A549 (cell line): ENCODE data around the gene EIF5. TPM values are rescaled to one million over a fixed set of nuclear protein-coding genes. Genes with fewer than 3 reads are reported as not detected.

Experiments
- ATAC-seq, 2 experiments: fragments of 200-7000 bp in 1 of 2; fragments of >200 bp in 1 of 2; cut with Nextera tagmentation in 1 of 2; cut with Tn5 transposase in 1 of 2; 3 replicates each; pipeline versions ENCODE4 v1.8.0 to v1.9.1; 2018 to 2020; ENCODE audit warnings: mild to moderate bottlenecking in 1 of 2, moderate library complexity in 1 of 2
- CTCF ChIA-PET: fragments of 300-600 bp; sonication (Branson Sonifier 250); formaldehyde crosslinking; extraction: SDS; loops from one replicate; lab custom pipeline; 2021; ENCODE audit warnings: antibody characterized with exemption, inconsistent platforms; lab: Yijun Ruan, JAX
- POLR2A ChIA-PET: fragments of 350-600 bp; formaldehyde crosslinking; extraction: SDS; loops from one replicate; lab custom pipeline; 2021; ENCODE audit warnings: antibody characterized with exemption, inconsistent platforms; lab: Yijun Ruan, JAX
- DNase-seq, 2 experiments: peaks; one replicate each; pipeline versions ENCODE4 v3.0.0 to v3.0.0-alpha.2; 2011 to 2016; ENCODE audit warnings: low read depth in 1 of 2, low spot score in 1 of 2
- FAIRE-seq: peaks from 2 replicates; lab custom pipeline; 2011; peaks lifted over from hg19 to GRCh38; lab: Jason Lieb, UNC
- H3K27ac ChIP-seq, 2 experiments: fragments of >200 bp; sonication (Bioruptor Twin); formaldehyde crosslinking; 3 replicates each; pipeline ENCODE4 v1.5.1; 2016 to 2017
- H3K4me1 ChIP-seq: fragments of >200 bp; sonication (Bioruptor Twin); formaldehyde crosslinking; 3 replicates; pipeline ENCODE4 v1.6.1; 2016
- H3K4me2 ChIP-seq: fragments of >200 bp; sonication (Bioruptor Twin); formaldehyde crosslinking; 3 replicates; pipeline ENCODE4 v1.6.1; 2016
- H3K4me3 ChIP-seq: fragments of >200 bp; sonication (Bioruptor Twin); formaldehyde crosslinking; 3 replicates; pipeline ENCODE4 v1.5.1; 2016
- H3K9me3 ChIP-seq: fragments of >200 bp; sonication (Bioruptor Twin); formaldehyde crosslinking; 3 replicates; pipeline ENCODE4 v1.6.1; 2016
- ATOH8 ChIP-seq: fragments of 250-450 bp; sonication (Bioruptor Pico); IDR thresholded peaks from 2 replicates; pipeline ENCODE4 v1.5.0; 2020; ENCODE audit warnings: low read depth, mild to moderate bottlenecking, moderate library complexity
- BHLHE40 ChIP-seq: IDR thresholded peaks from 2 replicates; pipeline ENCODE4 v1.6.1; 2012; ENCODE audit warnings: low read depth, low read length, inconsistent platforms
- CBX2 ChIP-seq: fragments of 200-600 bp; sonication (generic); IDR thresholded peaks from 2 replicates; pipeline ENCODE4 v1.6.1; 2016; ENCODE audit warnings: low read depth, mild to moderate bottlenecking, borderline replicate concordance
- E2F6 ChIP-seq: IDR thresholded peaks from 2 replicates; pipeline ENCODE4 v1.6.1; 2012; ENCODE audit warnings: low read depth, borderline replicate concordance
- ELK1 ChIP-seq: fragments of 150-350 bp; IDR thresholded peaks from 2 replicates; pipeline ENCODE4 v1.6.1; 2014; ENCODE audit warnings: low read depth, mild to moderate bottlenecking, low read length
- FOSB ChIP-seq: fragments of 250-450 bp; sonication (Bioruptor Pico); IDR thresholded peaks from 2 replicates; pipeline ENCODE4 v1.5.0; 2020; ENCODE audit warnings: mild to moderate bottlenecking, moderate library complexity
- FOSL2 ChIP-seq, 2 experiments: fragments of 450-650 bp in 1 of 2; fragments of >200 bp in 1 of 2; sonication (Bioruptor Twin) in 1 of 2; formaldehyde crosslinking; IDR thresholded peaks; 2 replicates each; pipeline versions ENCODE4 v1.5.0 to v1.6.1; 2016 to 2020; ENCODE audit warnings: mild to moderate bottlenecking in 1 of 2, moderate library complexity in 1 of 2
- GATA3 ChIP-seq: IDR thresholded peaks from 2 replicates; pipeline ENCODE4 v1.6.1; 2012; ENCODE audit warnings: borderline replicate concordance
- JUN ChIP-seq, 2 experiments: fragments of >200 bp; sonication (Bioruptor Twin); formaldehyde crosslinking; IDR thresholded peaks; 2 replicates in 1 of 2; 3 replicates in 1 of 2; pipeline ENCODE4 v1.6.1; 2016 to 2017
- KDM1A ChIP-seq: fragments of 200-600 bp; sonication (generic); IDR thresholded peaks from 2 replicates; pipeline ENCODE4 v1.6.1; 2016; ENCODE audit warnings: low read depth, mild to moderate bottlenecking
- MAX ChIP-seq: IDR thresholded peaks from 2 replicates; pipeline ENCODE4 v1.6.1; 2012
- NFE2L2 ChIP-seq: fragments of 150-350 bp; conservative IDR thresholded peaks from 2 replicates; pipeline ENCODE4 v1.6.1; 2014; ENCODE audit warnings: low read length
- NPAS2 ChIP-seq: fragments of 250-450 bp; sonication (Bioruptor Pico); IDR thresholded peaks from 2 replicates; pipeline ENCODE4 v1.8.0; 2022; ENCODE audit warnings: mild to moderate bottlenecking, moderate library complexity, borderline replicate concordance
- REST ChIP-seq: fragments of 200-600 bp; sonication (generic); IDR thresholded peaks from 2 replicates; pipeline ENCODE4 v1.6.1; 2016; ENCODE audit warnings: antibody characterized with exemption, mild to moderate bottlenecking, moderate library complexity
- USF2 ChIP-seq: fragments of 450-650 bp; IDR thresholded peaks from 2 replicates; pipeline ENCODE4 v1.6.1; 2014; ENCODE audit warnings: antibody characterized with exemption
- ZSCAN20 ChIP-seq: fragments of 250-450 bp; sonication (Bioruptor Pico); IDR thresholded peaks from 2 replicates; pipeline ENCODE4 v1.8.0; 2022; ENCODE audit warnings: mild to moderate bottlenecking, moderate library complexity
- WGBS: methylation state at CpG from one replicate; pipeline ENCODE4 v1.1.6; 2017; ENCODE audit errors: missing lambda C conversion rate; 5-methylcytosine and 5-hydroxymethylcytosine counted together
- polyA plus RNA-seq, 4 experiments: library from polyadenylated mRNA; depleted of rRNA in 3 of 4; stranded (reverse); fragments of >200 nt; fragmentation: RNase III in 1 of 4; extraction: RNeasy Plus Mini Kit Qiagen cat#74134 plus additional on column Dnase treatment in 1 of 4; gene quantifications; 2 replicates in 3 of 4; 3 replicates in 1 of 4; pipeline ENCODE4 v1.2.3, GENCODE V29; 2011 to 2017

The EIF5 gene
- polyA plus RNA-seq, 2 of the 4 experiments (the other 2 are of a cell fraction), result 276 to 591 TPM

- FAIRE-seq, result peak; percentile 43
- DNase-seq, result peak in 1 of 2 experiments; percentile 48
- TF ChIP-seq JUN (IDR thresholded peaks at IDR 0.05) (no peak), ZSCAN20 (CRISPR knock-in tag) (no peak), USF2 (peak; percentile 63), REST (no peak), FOSL2 (IDR thresholded peaks at IDR 0.05) (no peak), FOSL2 (CRISPR knock-in tag; IDR thresholded peaks at IDR 0.05) (peak; percentile 30; the same call in 1 of the 2 replicates), NPAS2 (no peak), MAX (peak; percentile 65), ATOH8 (no peak), E2F6 (0 out of 2 replicates have a peak, but pooled peaks have one; percentile 33), BHLHE40 (0 out of 2 replicates have a peak, but pooled peaks have one; percentile 34)
- TF ChIP-seq, all 56 proteins: peak for 5
- ATAC-seq, result peak; percentile 51 to 64; a peak in 3 of 6 replicates
- POLR2A ChIA-PET, result no interaction called here
- Histone ChIP-seq H3K27ac (peak overlapping the region; percentile 33 to 43; a peak in 4 of 6 replicates), H3K4me3 (no peak overlapping the region), H3K9me3 (no peaks in the 10 kb centered on the region), H3K4me1 (peaks cover 34% of the 10 kb centered on the region), H3K4me2 (peak overlapping the region; percentile 40)
- WGBS, result 60% methylated on average over 9 of the region's 9 CpGs
- CTCF ChIA-PET, result interaction anchor here (1.0 to 15.9 kb wide), 4 partner anchors 8 to 182 kb away, joined by 3 to 345 read pairs (median 82); no protein-coding TSS in a partner anchor
Observed at GRCh38 chr14:103284574-103285467, 49.2 kb upstream of the EIF5 start.

GRCh38 chr14:103286460-103286859 lies 47.6 kb upstream of the EIF5 start:
- Histone ChIP-seq H3K9me3 (no peaks in the 10 kb centered on the region), H3K4me2 (no peak overlapping the region), H3K27ac (peak overlapping the region in 1 of 2 experiments; percentile 23; a peak in 2 of 6 replicates), H3K4me1 (peaks cover 29% of the 10 kb centered on the region), H3K4me3 (no peak overlapping the region)
- ATAC-seq (no peak), FAIRE-seq (no peak), DNase-seq (no peak)
- ChIA-PET POLR2A (no interaction called here), CTCF (interaction anchor here (0.9 to 15.9 kb wide), 6 partner anchors 30 to 212 kb away, joined by 3 to 345 read pairs (median 4); no protein-coding TSS in a partner anchor)
- 98% methylated on average over 2 of the region's 2 CpGs for WGBS
- TF ChIP-seq CBX2, result no peak
- TF ChIP-seq FOSB, result no peak
- TF ChIP-seq NFE2L2, result no peak
- TF ChIP-seq ELK1, result no peak
- TF ChIP-seq GATA3, result no peak
- TF ChIP-seq KDM1A, result no peak
- TF ChIP-seq REST, result no peak
